ENCODE measurements around the gene SHANK1.
A peak's percentile ranks its signal among the peaks of the same experiment; 100 is the strongest.

Gene SHANK1

GRCh38 chr19:50662651-50663481 is 56.7 kb downstream of the SHANK1 start:
- H3K36me3 Mint-ChIP-seq (ENCODE audit: low read depth) = peaks cover 8% of the 10 kb centered on the region
- no peak overlapping the region for H3K4me3 Mint-ChIP-seq
- peaks cover 37% of the 10 kb centered on the region for H3K4me1 Mint-ChIP-seq
- DNase-seq = no peak
- no peak overlapping the region for H3K27ac Mint-ChIP-seq
- TF ChIP-seq CTCF (IDR thresholded peaks at IDR 0.05) = no peak
- peaks cover 48% of the 10 kb centered on the region for H3K27me3 Mint-ChIP-seq (ENCODE audit: low read depth, poor library complexity)
- peaks cover 12% of the 10 kb centered on the region for H3K9me3 Mint-ChIP-seq

- Mint-ChIP-seq H3K9me3 (peaks cover 12% of the 10 kb centered on the region), H3K36me3 (ENCODE audit: low read depth) (peaks cover 8% of the 10 kb centered on the region), H3K4me1 (peaks cover 45% of the 10 kb centered on the region), H3K27ac (no peak overlapping the region), H3K4me3 (no peak overlapping the region), H3K27me3 (ENCODE audit: low read depth, poor library complexity) (peaks cover 50% of the 10 kb centered on the region)
- no peak for TF ChIP-seq CTCF (IDR thresholded peaks at IDR 0.05)
- peak; percentile 37 for DNase-seq
Measured at GRCh38 chr19:50661766-50662650, 57.6 kb downstream of the SHANK1 start.

DNA sequence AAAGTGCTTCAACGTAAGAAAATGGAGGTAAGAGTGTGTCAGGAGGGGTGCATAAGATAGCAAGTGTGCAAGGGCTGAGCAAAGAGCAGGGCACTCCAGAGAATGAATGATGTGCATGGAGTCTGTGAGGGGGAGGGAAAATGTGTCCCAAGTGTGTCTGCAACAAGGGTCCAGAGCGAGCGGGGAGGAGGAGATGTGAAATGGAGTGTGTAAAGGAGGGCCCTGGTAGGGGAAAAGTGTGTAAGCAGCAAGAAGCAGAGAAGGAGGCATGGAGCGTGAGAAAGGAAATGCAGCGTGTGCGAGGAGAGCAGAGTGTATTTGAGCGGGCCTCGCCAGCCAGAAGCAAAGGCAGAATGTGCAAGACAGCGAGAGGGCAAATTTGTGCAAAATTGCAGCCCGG is 58.6 kb downstream of the SHANK1 start:
- peak overlapping the region; percentile 72 for H3K4me3 Mint-ChIP-seq
- peaks cover 8% of the 10 kb centered on the region for H3K36me3 Mint-ChIP-seq (ENCODE audit: low read depth)
- H3K4me1 Mint-ChIP-seq = peaks cover 52% of the 10 kb centered on the region
- peaks cover 12% of the 10 kb centered on the region for H3K9me3 Mint-ChIP-seq
- peaks cover 51% of the 10 kb centered on the region for H3K27me3 Mint-ChIP-seq (ENCODE audit: low read depth, poor library complexity)
- no peak for DNase-seq
- TF ChIP-seq CTCF (IDR thresholded peaks at IDR 0.05) = no peak
- H3K27ac Mint-ChIP-seq = no peak overlapping the region

DNA sequence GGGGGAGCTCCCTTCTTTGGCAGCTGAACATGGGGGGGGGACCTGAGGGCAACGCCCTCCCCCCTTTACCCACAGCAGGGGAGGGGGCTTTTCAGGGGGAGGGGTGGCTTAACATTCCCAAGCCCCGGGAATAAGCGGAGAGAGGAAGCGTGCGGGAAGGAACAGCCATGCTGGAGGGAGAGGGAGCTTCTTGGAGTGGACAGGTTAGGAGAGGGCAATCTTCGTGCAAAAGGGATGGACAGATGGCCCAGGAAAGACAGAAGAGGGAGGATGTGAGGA is 59.6 kb downstream of the SHANK1 start:
- DNase-seq = no peak
- H3K4me3 Mint-ChIP-seq = peak overlapping the region; percentile 72
- peaks cover 50% of the 10 kb centered on the region for H3K27me3 Mint-ChIP-seq (ENCODE audit: low read depth, poor library complexity)
- H3K36me3 Mint-ChIP-seq (ENCODE audit: low read depth) = peaks cover 8% of the 10 kb centered on the region
- H3K9me3 Mint-ChIP-seq = peaks cover 14% of the 10 kb centered on the region
- no peak overlapping the region for H3K27ac Mint-ChIP-seq
- H3K4me1 Mint-ChIP-seq = peaks cover 52% of the 10 kb centered on the region
- TF ChIP-seq CTCF (IDR thresholded peaks at IDR 0.05) = no peak

DNA sequence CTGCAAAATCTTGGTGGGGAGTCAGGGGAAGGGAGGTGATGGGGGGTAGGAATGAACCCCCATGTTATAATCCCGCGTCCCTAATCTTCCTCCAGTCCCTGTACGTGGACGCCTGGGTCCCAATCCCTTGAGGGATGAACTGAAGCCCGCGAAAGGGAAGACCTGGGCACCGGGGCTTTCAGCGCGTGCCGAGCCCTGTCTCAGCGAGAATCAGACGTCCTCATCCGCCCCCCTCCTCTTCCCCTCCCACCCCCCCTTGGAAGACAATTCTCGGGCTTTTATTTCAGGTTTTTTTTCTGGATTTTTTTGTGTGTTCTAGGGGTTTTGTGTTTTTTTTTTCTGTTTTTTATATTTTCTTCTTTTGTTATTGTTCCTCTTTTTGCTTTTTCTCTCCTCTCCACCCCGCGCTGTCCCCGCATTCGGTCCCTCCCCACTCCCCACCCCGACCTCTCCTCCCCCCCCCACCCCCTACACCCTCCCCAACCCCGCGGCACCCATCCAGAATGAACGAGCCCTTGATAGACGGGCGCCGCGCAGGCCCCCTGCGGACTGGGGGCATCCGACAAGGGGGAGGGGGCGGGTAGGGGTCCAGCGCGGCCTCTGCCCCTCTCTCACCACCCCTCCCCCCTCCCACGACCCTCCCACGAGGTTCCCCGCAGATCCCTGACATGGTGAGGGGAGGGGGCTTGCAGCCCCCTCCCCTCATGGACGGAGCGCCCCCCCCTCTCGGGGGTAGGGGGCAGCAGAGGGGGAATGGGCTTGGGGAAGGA is 60.1 kb downstream of the SHANK1 start:
- peaks cover 8% of the 10 kb centered on the region for H3K36me3 Mint-ChIP-seq (ENCODE audit: low read depth)
- H3K4me1 Mint-ChIP-seq = peaks cover 52% of the 10 kb centered on the region
- no peak for TF ChIP-seq CTCF (IDR thresholded peaks at IDR 0.05)
- no peak overlapping the region for H3K27ac Mint-ChIP-seq
- H3K27me3 Mint-ChIP-seq (ENCODE audit: low read depth, poor library complexity) = peaks cover 50% of the 10 kb centered on the region
- H3K9me3 Mint-ChIP-seq = peaks cover 18% of the 10 kb centered on the region
- peak overlapping the region; percentile 95 for H3K4me3 Mint-ChIP-seq
- DNase-seq = peak; percentile 15
